Panc1 (cell line): ENCODE measurements around the gene KCTD5. TPM values are rescaled to one million over a fixed set of nuclear protein-coding genes. Genes with fewer than 3 reads are reported as not detected.

Experiments used
- ATAC-seq: fragments of 200-7000 bp; cut with Tn5 transposase; 2 replicates; pipeline ENCODE4 v1.9.1; 2020; ENCODE audit warnings: mild to moderate bottlenecking, moderate library complexity
- BruUV-seq: library from RNA; stranded (reverse); fragments of 400-500 nt; replicated peaks from 2 replicates; lab custom pipeline; 2021; lab: Mats Ljungman, UMichigan
- CTCF ChIA-PET: fragments of 300-600 bp; sonication (Branson Sonifier 250); formaldehyde crosslinking; loops from one replicate; lab custom pipeline; 2022; ENCODE audit warnings: antibody characterized with exemption; lab: Charles Lee
- POLR2A ChIA-PET: fragments of 300-600 bp; sonication (Branson Sonifier 250); formaldehyde crosslinking; loops from one replicate; lab custom pipeline; 2022; ENCODE audit warnings: antibody characterized with exemption; lab: Charles Lee
- DNase-seq: peaks from one replicate; pipeline ENCODE4 v3.0.0-alpha.2; 2010; ENCODE audit warnings: low read depth, low spot score
- H3K27ac ChIP-seq: 2 replicates; pipeline ENCODE4 v1.5.1; 2011; ENCODE audit warnings: mild to moderate bottlenecking, low read length, inconsistent platforms
- H3K27me3 ChIP-seq: fragments of 200-500 bp; sonication (Bioruptor generic); 2 replicates; pipeline ENCODE4 v1.6.0; 2014; ENCODE audit warnings: low read length, inconsistent platforms; ENCODE audit not compliant: control insufficient read depth, insufficient read depth
- H3K36me3 ChIP-seq: fragments of 200-500 bp; sonication (Bioruptor generic); 2 replicates; pipeline ENCODE4 v1.5.1; 2014; ENCODE audit warnings: inconsistent platforms, mild to moderate bottlenecking, low read length, moderate library complexity; ENCODE audit not compliant: control insufficient read depth, insufficient read depth
- H3K4me1 ChIP-seq: 2 replicates; pipeline ENCODE4 v1.5.1; 2011; ENCODE audit warnings: inconsistent platforms, mild to moderate bottlenecking, low read length, moderate library complexity; ENCODE audit not compliant: control insufficient read depth, insufficient read depth
- H3K4me3 ChIP-seq, 2 experiments: 2 replicates each; pipeline ENCODE4 v1.5.1; 2011 to 2012; ENCODE audit warnings: low read depth in 2 of 2, low read length in 2 of 2, mild to moderate bottlenecking in 2 of 2, inconsistent platforms in 1 of 2, moderate library complexity in 1 of 2
- H3K9me3 ChIP-seq: fragments of 200-500 bp; sonication (Bioruptor generic); 2 replicates; pipeline ENCODE4 v1.5.1; 2014; ENCODE audit warnings: low read depth, mild to moderate bottlenecking, inconsistent platforms, low read length, moderate library complexity; ENCODE audit not compliant: control insufficient read depth, insufficient read depth
- CTCF ChIP-seq: fragments of 450-650 bp; IDR thresholded peaks from 2 replicates; pipeline ENCODE4 v1.5.1; 2017; ENCODE audit warnings: mild to moderate bottlenecking
- POLR2AphosphoS5 ChIP-seq: IDR thresholded peaks from 2 replicates; pipeline ENCODE4 v1.6.1; 2012; ENCODE audit warnings: mild to moderate bottlenecking, low read depth, low read length, moderate library complexity
- REST ChIP-seq, 2 experiments: IDR thresholded peaks; 2 replicates each; pipeline ENCODE4 v1.6.1; 2011 to 2012; ENCODE audit warnings: low read depth in 2 of 2, control low read depth in 1 of 2, low read length in 1 of 2, mild to moderate bottlenecking in 1 of 2, moderate library complexity in 1 of 2; ENCODE audit not compliant: insufficient read depth in 1 of 2
- SIN3A ChIP-seq: IDR thresholded peaks from 2 replicates; pipeline ENCODE4 v1.6.1; 2012; ENCODE audit warnings: low read depth, mild to moderate bottlenecking, low read length, moderate library complexity, borderline replicate concordance; ENCODE audit not compliant: insufficient read depth
- TCF7L2 ChIP-seq: IDR thresholded peaks from 2 replicates; pipeline ENCODE4 v1.6.1; 2011; ENCODE audit warnings: mild to moderate bottlenecking, low read depth, low read length, inconsistent platforms
- in situ Hi-C: cut with HindIII; loops from 2 replicates; pipeline ENCODE4 v1.10.0; 2016; ENCODE audit warnings: low sequenced_read_pairs, low pct_unique_long_range_greater_than_20kb
- intact Hi-C: fragments of 100-400 bp; cut with micrococcal nuclease; formaldehyde crosslinking; loops from one replicate; pipeline ENCODE4 v1.10.0; 2022; ENCODE audit not compliant: unreplicated experiment
- total RNA-seq: library from RNA; stranded (reverse); gene quantifications from one replicate; pipeline ENCODE4 v1.2.1, GENCODE V29; 2021; ENCODE audit not compliant: unreplicated experiment

KCTD5 gene
- total RNA-seq, 1 experiment from 2014 or later = 61.1 TPM

DNA sequence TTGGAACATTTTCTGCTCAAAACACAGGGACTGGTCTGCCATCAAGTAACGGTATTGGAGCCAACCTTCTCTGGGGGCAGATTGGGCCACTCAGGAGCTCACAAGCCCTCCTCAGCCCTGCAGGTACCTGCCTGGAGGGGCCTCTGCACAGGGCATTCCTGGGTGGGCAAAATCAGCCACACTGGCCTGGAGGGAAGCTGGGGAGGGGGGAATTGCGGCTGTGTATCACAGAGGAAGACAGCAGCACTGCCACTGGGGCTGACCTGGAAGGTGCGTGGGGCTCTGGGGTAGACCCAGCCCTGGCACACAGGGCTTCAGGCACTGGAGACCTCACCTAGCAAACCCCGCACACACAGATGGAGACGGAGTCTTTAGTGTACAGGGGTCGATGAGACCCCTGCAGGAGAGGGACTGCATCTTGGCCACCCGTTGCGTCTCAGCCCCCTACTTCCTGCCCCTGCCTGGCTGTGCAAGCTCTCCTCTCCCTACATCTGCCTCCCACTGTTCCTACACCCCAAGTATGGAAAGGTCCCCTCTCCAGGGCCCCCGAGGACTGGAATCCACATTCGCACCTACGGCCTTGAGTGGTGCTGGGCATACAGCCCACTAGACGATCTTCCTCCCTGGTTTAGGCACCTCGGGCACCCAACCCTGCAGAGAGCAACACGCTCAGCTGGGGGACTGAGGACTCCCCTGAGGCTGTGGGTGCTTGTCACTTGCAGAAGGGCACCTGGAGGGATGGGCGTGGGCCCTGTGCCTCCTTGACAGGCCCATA lies 63.0 kb downstream of the KCTD5 start:
- BruUV-seq = no TSS peak
- in situ Hi-C loops (no loop called here), intact Hi-C loops (no loop called here)
- H3K4me3 ChIP-seq = no peak overlapping the region
- ATAC-seq (peak; percentile 18; the same call in 1 of the 2 replicates), DNase-seq (no peak)
- no peaks in the 10 kb centered on the region for H3K27me3 ChIP-seq
- no peaks in the 10 kb centered on the region for H3K4me1 ChIP-seq
- H3K9me3 ChIP-seq = no peaks in the 10 kb centered on the region
- CTCF ChIA-PET = interaction anchor here (0.6 kb wide), 1 partner anchor 175 kb away, joined by 7 read pairs; no protein-coding TSS in a partner anchor
- POLR2A ChIA-PET = interaction anchor here (0.7 kb wide), 1 partner anchor 17 kb away, joined by 3 read pairs; no protein-coding TSS in a partner anchor
- H3K27ac ChIP-seq = no peak overlapping the region
- H3K36me3 ChIP-seq = no peaks in the 10 kb centered on the region
- TF ChIP-seq SIN3A = no peak
- TF ChIP-seq CTCF = no peak
- TF ChIP-seq POLR2AphosphoS5 = no peak; the same call in 1 of the 2 replicates
- TF ChIP-seq REST (IDR thresholded peaks at IDR 0.05; ENCODE audit: insufficient read depth in 1 of 2, low read depth in 2 of 2, low read length in 1 of 2) = no peak
- no peak for TF ChIP-seq TCF7L2

DNA sequence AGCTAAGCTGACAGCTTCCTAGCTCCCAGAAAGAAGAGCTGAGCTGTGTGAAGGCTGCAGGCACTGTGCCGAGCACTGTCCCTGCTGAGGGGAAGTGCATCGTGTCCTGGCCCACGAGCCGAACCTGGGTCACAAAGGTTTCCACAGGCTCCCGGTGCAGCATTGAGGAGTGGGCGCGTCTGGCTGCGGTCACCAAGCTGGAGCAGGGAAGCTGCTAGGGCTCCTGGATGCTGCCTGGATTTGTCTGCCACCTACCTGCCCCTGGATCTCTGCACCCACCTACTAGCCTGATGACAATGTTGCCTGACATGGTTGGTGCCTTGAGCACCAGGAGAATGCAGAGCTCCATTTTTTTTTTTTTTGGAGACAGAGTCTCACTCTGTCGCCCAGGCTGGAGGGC lies 63.6 kb downstream of the KCTD5 start:
- ChIA-PET POLR2A (interaction anchor here (0.7 kb wide), 1 partner anchor 160 kb away, joined by 3 read pairs; no protein-coding TSS in a partner anchor), CTCF (interaction anchor here (0.6 kb wide), 1 partner anchor 175 kb away, joined by 7 read pairs; no protein-coding TSS in a partner anchor)
- Histone ChIP-seq H3K4me1 (no peaks in the 10 kb centered on the region), H3K4me3 (no peak overlapping the region), H3K27ac (no peak overlapping the region), H3K36me3 (no peaks in the 10 kb centered on the region), H3K27me3 (no peaks in the 10 kb centered on the region), H3K9me3 (no peaks in the 10 kb centered on the region)
- DNase-seq = no peak
- in situ Hi-C loops (no loop called here), intact Hi-C loops (no loop called here)
- TF ChIP-seq TCF7L2 (no peak), POLR2AphosphoS5 (no peak), REST (IDR thresholded peaks at IDR 0.05; ENCODE audit: insufficient read depth in 1 of 2, low read depth in 2 of 2, low read length in 1 of 2) (no peak), CTCF (no peak), SIN3A (no peak)
- BruUV-seq = no TSS peak
- ATAC-seq = peak; percentile 37
